Gastrocnemius medialis (tissue), 4 donors: ENCODE data around the gene SLC25A11.

ENCODE experiments used
- CTCF ChIP-seq, 5 experiments: fragments of 450-650 bp in 3 of 5; fragments of 200-600 bp in 2 of 5; sonication (generic) in 2 of 5; IDR thresholded peaks in 4 of 5; conservative IDR thresholded peaks in 1 of 5; 1 replicate in 4 of 5; 2 replicates in 1 of 5; pipeline ENCODE4 v1.5.1; 2016 to 2019; ENCODE audit warnings: antibody characterized with exemption in 5 of 5, mild to moderate bottlenecking in 3 of 5, moderate library complexity in 3 of 5
- POLR2A ChIP-seq, 2 donors: fragments of 450-650 bp; IDR thresholded peaks; one replicate each; pipeline ENCODE4 v1.6.1; 2017; ENCODE audit warnings: antibody characterized with exemption in 2 of 2, mild to moderate bottlenecking in 2 of 2, moderate library complexity in 2 of 2

GRCh38 chr17:4987767-4988567 is 48.1 kb upstream of the SLC25A11 start:
- no peak for TF ChIP-seq CTCF (IDR thresholded peaks at IDR 0.05 in 4 of 5, conservative IDR thresholded peaks at IDR 0.05 in 1 of 5)
- peak in 1 of 2 donors; percentile 27 for TF ChIP-seq POLR2A (IDR thresholded peaks at IDR 0.05)
